NOMO-1 (cell line): ENCODE data around the gene PRR23A.

Experiments
- DNase-seq, 2 experiments: peaks; one replicate each; lab custom pipeline; 2025; ENCODE audit not compliant: unreplicated experiment in 2 of 2; lab: John Stamatoyannopoulos, UW

PRR23A gene

DNA sequence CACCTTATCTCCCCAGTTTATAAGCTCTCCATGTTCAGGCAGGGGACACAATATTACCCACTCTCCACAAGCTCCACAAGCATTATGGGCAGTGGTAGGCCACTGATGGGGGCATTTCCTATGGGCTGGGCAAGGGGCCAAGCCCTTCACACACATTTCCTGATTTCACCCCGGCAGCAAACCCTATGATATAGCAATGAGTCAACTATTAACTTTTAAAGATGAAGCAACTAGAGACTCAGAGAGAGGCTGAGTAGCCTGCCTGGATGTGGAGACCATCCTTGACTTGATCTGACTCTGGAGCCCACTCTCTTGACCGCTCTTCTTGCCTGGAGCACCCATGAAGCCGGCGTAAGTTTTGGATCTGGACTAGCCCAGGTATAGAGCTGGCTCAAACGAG lies 31.6 kb downstream of the PRR23A start:
- DNase-seq, result no peak

DNA sequence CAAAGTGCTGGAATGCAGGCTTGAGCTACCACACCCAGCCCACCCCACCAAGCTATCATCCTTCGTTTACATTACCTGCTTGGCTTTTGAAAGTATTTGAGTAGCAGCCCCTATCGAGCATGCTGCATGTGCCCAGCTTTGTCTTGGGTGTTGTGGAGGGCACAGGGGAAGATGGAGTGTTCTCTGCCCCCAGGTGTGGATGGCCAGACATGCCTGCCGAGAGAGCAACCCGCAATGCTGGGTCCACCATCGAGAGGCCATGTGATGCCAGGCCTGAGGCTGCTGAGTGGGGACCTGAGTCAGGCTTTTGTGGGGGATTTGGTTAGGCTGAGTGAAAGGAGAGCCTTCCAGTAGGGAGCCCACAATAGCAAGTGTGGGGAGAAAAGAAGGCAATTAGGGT lies 33.1 kb downstream of the PRR23A start:
- DNase-seq, result no peak

DNA sequence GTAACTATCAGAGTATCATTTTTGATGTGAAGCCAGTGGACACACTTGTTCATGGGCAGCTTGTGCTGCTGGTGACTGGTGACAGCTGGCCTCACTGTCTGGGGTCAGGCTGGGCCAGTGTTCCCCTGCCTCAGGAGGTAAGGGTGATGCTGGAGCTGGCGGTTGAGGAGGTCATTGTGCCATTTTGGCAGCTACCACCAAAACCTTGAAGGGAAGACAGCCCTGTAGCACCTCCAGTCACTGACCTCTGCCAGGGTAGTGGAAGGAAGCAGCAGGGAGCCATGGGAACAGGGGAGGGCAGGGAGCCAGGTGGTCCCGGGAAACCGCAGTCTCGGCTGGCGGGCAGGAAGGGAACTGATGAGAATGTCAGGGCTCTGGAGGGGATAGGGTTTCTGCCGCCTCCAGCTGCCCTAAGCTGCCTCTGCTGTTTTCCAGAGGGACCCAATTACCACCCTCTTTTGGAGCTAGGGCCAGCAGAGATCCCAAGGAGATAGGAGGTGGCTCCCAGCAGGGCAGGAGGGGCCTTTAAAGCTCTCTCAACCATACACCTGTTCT lies 34.2 kb downstream of the PRR23A start:
- no peak for DNase-seq

DNA sequence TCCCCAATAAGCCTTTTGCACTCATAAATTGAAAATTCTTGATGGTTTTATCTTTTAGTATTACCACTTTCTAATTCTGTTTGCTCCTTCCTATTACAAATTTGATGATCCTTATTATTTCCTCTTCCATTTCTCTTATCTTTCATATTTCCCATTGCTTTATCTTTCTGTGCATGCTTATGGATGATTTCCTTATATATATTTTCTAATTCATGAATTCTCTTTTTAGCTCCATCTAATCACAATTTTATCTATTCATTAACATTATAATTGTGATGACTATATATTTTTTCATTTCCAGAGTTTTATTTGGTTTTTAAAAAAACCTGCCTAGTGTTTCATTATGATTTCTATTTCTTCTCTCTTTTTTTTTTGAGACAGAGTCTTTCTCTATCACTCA lies 41.1 kb downstream of the PRR23A start:
- DNase-seq, result no peak

DNA sequence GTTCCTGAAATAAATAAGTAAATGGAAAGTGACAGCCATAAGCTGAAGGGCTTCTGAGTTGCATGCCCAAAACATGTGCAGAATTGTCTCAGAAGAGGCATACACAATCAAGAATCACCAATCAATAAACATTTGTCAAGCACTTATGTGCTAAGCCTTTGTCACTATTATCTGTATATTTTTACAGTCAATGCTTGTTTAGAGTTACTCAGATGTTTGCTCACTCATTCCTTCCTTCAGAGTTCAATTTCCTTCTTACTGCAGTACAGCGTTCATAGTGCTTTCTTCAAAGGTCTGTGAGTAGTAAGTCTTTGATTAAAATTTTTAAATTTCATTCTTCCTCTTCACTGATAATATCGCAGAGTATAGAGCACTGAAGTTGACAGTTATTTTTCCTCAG lies 41.8 kb downstream of the PRR23A start:
- DNase-seq, result no peak

- DNase-seq, result no peak
Observed at GRCh38 chr3:138962854-138963560, 43.1 kb downstream of the PRR23A start.

DNA sequence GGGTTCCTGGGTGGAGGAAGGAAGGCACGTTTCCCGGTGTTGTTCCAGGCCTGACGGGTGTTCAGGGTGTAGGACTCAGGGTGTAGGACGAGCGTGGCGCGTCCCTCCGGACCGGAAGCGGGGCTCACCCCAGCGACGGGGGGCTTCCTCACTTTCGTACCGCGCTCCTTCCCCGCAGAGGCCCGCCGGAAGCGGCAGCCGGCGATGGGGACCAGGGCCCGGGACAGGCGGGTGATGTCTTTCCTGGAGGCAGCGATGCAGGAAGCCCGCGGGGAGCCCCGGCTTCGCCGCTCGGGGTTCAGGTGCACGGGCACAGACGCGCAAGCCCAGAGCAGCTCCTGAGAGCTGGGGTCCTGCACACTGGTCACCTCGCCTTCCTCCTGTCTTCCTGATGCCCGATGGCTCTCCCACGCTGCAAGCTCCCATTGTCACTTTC lies 45.6 kb downstream of the PRR23A start:
- no peak for DNase-seq
